ENCODE data around the gene WDR55. TPM values are rescaled to one million over a fixed set of nuclear protein-coding genes. Genes with fewer than 3 reads are reported as not detected.

The WDR55 gene
- polyA plus RNA-seq, 1 of the 3 experiments (the other 2 are of a cell fraction): 28.3 TPM

DNA sequence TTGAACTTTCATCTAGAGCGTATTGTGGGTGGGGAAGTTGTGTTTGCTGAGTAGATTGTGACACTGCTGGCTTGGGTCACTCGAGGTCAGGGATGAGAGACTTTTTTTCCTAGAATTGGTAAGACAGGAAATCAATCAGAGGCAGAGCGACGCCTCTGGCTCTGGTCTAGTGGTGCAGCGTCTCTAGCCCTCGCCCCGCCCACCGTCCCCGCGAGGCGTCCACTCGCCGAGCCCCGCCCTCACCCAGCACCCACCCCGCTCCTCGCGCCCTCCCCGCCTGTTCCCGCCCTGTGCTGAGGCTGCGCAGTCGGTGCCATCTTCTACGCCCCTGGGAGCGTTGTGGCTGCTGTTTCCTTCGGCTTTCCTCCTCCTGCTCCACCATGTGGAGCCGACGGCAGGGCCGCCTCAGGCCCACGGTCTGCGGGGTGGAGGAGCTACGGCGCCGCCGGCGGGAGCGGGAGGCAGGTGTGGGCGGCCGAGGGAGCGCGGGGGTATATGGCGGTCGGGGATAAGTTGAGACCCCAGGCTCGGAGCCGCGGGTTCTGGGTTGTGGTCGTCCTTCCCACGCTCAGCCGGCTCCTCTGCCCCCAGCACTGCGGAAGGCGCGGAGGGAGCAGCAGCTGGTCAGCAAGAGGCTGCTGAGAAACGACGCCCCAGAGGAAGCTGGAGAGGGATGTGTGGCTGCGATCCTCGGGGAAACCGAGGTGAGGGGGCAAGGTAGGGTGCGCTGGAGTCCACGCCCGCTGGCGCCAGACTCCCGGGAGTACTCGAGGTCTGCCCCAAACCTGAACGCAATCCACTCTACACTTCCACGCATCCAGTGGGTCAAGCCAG is 25.3 kb upstream of the WDR55 start, which contains the start of gene TMCO6 (continued):
- TF ChIP-seq TEAD4 (IDR thresholded peaks at IDR 0.05; ENCODE audit: borderline replicate concordance, insufficient read depth) (no peak), FOSL2 (IDR thresholded peaks at IDR 0.05; ENCODE audit: borderline replicate concordance, low read depth) (no peak), FOXM1 (IDR thresholded peaks at IDR 0.05; ENCODE audit: low read depth) (no peak), POLR2AphosphoS5 (IDR thresholded peaks at IDR 0.05; ENCODE audit: low read depth, low read length) (peak; percentile 85), GATA2 (CRISPR knock-in tag; IDR thresholded peaks at IDR 0.05) (no peak), RAD21 (IDR thresholded peaks at IDR 0.05; ENCODE audit: low read length) (peak; percentile 57), JUND (IDR thresholded peaks at IDR 0.05) (no peak), YY1 (IDR thresholded peaks at IDR 0.05; ENCODE audit: low read depth) (peak; percentile 68; the same call in 1 of the 2 replicates), NFIC (IDR thresholded peaks at IDR 0.05; ENCODE audit: borderline replicate concordance) (no peak), RFX5 (IDR thresholded peaks at IDR 0.05; ENCODE audit: low read length) (no peak), MXI1 (IDR thresholded peaks at IDR 0.05; ENCODE audit: low read depth, low read length) (peak; percentile 91), RXRA (IDR thresholded peaks at IDR 0.05; ENCODE audit: borderline replicate concordance, low read depth) (peak; percentile 36; the same call in 1 of the 2 replicates), CHD2 (IDR thresholded peaks at IDR 0.05; ENCODE audit: low read length, partially characterized antibody) (peak; percentile 29), RCOR1 (IDR thresholded peaks at IDR 0.05; ENCODE audit: low read length) (peak; percentile 16; the same call in 1 of the 2 replicates), EZH2phosphoT487 (IDR thresholded peaks at IDR 0.05; ENCODE audit: borderline replicate concordance, low read depth) (no peak)
- TF ChIP-seq, protein P1, sequence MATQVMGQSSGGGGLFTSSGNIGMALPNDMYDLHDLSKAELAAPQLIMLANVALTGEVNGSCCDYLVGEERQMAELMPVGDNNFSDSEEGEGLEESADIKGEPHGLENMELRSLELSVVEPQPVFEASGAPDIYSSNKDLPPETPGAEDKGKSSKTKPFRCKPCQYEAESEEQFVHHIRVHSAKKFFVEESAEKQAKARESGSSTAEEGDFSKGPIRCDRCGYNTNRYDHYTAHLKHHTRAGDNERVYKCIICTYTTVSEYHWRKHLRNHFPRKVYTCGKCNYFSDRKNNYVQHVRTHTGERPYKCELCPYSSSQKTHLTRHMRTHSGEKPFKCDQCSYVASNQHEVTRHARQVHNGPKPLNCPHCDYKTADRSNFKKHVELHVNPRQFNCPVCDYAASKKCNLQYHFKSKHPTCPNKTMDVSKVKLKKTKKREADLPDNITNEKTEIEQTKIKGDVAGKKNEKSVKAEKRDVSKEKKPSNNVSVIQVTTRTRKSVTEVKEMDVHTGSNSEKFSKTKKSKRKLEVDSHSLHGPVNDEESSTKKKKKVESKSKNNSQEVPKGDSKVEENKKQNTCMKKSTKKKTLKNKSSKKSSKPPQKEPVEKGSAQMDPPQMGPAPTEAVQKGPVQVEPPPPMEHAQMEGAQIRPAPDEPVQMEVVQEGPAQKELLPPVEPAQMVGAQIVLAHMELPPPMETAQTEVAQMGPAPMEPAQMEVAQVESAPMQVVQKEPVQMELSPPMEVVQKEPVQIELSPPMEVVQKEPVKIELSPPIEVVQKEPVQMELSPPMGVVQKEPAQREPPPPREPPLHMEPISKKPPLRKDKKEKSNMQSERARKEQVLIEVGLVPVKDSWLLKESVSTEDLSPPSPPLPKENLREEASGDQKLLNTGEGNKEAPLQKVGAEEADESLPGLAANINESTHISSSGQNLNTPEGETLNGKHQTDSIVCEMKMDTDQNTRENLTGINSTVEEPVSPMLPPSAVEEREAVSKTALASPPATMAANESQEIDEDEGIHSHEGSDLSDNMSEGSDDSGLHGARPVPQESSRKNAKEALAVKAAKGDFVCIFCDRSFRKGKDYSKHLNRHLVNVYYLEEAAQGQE (IDR thresholded peaks at IDR 0.05; ENCODE audit: low read depth, low read length): no peak
- TF ChIP-seq, protein P2, sequence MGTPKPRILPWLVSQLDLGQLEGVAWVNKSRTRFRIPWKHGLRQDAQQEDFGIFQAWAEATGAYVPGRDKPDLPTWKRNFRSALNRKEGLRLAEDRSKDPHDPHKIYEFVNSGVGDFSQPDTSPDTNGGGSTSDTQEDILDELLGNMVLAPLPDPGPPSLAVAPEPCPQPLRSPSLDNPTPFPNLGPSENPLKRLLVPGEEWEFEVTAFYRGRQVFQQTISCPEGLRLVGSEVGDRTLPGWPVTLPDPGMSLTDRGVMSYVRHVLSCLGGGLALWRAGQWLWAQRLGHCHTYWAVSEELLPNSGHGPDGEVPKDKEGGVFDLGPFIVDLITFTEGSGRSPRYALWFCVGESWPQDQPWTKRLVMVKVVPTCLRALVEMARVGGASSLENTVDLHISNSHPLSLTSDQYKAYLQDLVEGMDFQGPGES (IDR thresholded peaks at IDR 0.05; ENCODE audit: low read depth, low read length): no peak
- TF ChIP-seq, protein P3, sequence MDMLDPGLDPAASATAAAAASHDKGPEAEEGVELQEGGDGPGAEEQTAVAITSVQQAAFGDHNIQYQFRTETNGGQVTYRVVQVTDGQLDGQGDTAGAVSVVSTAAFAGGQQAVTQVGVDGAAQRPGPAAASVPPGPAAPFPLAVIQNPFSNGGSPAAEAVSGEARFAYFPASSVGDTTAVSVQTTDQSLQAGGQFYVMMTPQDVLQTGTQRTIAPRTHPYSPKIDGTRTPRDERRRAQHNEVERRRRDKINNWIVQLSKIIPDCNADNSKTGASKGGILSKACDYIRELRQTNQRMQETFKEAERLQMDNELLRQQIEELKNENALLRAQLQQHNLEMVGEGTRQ (IDR thresholded peaks at IDR 0.05; ENCODE audit: borderline replicate concordance, low read depth, low read length): no peak
- TF ChIP-seq, protein P4, sequence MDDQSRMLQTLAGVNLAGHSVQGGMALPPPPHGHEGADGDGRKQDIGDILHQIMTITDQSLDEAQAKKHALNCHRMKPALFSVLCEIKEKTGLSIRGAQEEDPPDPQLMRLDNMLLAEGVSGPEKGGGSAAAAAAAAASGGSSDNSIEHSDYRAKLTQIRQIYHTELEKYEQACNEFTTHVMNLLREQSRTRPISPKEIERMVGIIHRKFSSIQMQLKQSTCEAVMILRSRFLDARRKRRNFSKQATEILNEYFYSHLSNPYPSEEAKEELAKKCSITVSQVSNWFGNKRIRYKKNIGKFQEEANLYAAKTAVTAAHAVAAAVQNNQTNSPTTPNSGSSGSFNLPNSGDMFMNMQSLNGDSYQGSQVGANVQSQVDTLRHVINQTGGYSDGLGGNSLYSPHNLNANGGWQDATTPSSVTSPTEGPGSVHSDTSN (IDR thresholded peaks at IDR 0.05): peak; percentile 79

Measured in SK-N-SH (cell line).